ENCODE results near the gene SEMA3B. TPM values are rescaled to one million over a fixed set of nuclear protein-coding genes. Genes with fewer than 3 reads are reported as not detected.
"Not testable (repeated sequence)": the region's sequence is repeated elsewhere in the genome, so short reads cannot be mapped to it uniquely, and the experiment has no call there.

SEMA3B gene
- total RNA-seq, 6 donors from 2014 or later: 98.3 to 242 (median 122) TPM

DNA sequence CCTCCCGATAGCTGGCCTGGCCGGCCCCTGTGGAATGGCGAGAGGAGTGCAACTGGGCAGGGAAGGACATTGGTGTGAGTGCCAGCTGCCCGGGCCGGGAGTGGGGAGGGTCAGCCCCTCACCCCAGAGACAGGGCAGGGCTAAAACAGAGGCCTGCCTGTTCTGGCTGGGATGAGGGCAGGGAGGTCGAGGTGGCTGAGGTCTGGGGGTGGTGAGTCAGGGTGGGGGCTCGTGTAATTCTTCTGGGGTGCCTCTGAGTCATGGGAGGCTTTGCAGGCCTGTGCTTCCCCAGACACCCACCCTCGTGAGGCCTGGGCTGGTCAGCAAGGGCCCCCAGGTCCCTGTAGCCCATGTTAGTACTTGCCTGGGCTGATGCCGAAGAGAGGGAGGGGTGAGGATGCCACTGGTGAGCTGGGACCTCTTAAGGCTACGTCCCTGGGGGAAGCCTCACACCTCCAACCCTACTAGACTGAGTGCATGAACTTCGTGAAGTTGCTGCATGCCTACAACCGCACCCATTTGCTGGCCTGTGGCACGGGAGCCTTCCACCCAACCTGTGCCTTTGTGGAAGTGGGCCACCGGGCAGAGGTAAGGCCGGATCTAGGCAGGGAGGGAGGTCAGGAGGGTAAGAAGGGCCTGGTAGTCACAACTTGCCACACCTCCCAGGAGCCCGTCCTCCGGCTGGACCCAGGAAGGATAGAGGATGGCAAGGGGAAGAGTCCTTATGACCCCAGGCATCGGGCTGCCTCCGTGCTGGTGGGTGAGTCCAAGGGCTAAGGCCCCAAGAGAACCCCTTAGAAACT, 1.7 kb downstream of the SEMA3B start:
- ATAC-seq (ENCODE audit: low FRiP score in 2 of 2) (no peak), DNase-seq (no peak)
- TF ChIP-seq POLR2AphosphoS5 (IDR thresholded peaks at IDR 0.05): no peak
- TF ChIP-seq POLR2A (IDR thresholded peaks at IDR 0.05): no peak
- no peak for TF ChIP-seq EP300 (IDR thresholded peaks at IDR 0.05)
- no peak for TF ChIP-seq CTCF (IDR thresholded peaks at IDR 0.05)
- Histone ChIP-seq H3K9me3 (no peaks in the 10 kb centered on the region), H3K27ac (peak overlapping the region; percentile 1 to 98 (median 92)), H3K4me3 (peak overlapping the region in 2 of 4 donors; percentile 43 to 57), H3K27me3 (peaks cover 0 to 12% (median 5%) of the 10 kb centered on the region in 4 donors), H3K36me3 (peaks cover 0 to 7% (median 3%) of the 10 kb centered on the region in 4 donors), H3K4me1 (peaks cover 59 to 90% (median 69%) of the 10 kb centered on the region in 4 donors)
- 77 to 90% methylated on average over 13 to 19 of the region's 19 CpGs for WGBS, 2 donors

DNA sequence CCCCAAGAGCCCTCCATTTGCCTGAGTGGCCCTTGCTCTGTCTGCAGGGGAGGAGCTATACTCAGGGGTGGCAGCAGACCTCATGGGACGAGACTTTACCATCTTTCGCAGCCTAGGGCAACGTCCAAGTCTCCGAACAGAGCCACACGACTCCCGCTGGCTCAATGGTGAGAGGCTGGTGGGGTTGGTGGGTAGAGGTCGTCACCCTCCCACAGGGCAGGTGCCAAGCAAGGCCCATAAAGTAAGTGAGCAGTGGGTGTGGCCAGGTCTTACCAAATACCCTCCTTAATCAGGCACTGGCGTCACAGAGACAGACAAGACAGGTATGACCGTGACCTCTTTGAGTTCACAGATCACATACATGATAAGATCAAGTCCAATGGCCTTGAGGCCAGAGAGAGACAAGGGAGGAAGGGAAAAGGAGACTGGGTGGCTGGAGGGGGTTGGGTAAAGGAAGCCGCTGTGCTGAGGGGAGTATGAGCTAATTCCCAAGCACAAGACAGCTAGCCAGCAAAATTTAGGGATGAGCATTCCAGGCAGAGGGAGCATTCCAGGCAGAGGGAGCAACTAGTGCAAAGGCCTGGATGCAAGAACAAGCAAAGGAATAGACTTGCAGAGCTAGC, 2.5 kb downstream of the SEMA3B start:
- 67 to 68% methylated on average over 3 to 10 of the region's 10 CpGs for whole genome bisulfite sequencing, 2 donors
- DNase-seq: no peak
- Histone ChIP-seq H3K9me3 (no peaks in the 10 kb centered on the region), H3K4me3 (no peak overlapping the region), H3K36me3 (peaks cover 0 to 15% (median 7%) of the 10 kb centered on the region in 4 donors), H3K27me3 (peaks cover 0 to 13% (median 5%) of the 10 kb centered on the region in 4 donors), H3K4me1 (peaks cover 52 to 85% (median 61%) of the 10 kb centered on the region in 4 donors), H3K27ac (peak overlapping the region in 3 of 4 donors; percentile 26 to 98 (median 88))
- TF ChIP-seq POLR2A (IDR thresholded peaks at IDR 0.05) (no peak), CTCF (IDR thresholded peaks at IDR 0.05) (no peak), EP300 (IDR thresholded peaks at IDR 0.05) (no peak), POLR2AphosphoS5 (IDR thresholded peaks at IDR 0.05) (no peak)
- no peak for ATAC-seq (ENCODE audit: low FRiP score in 2 of 2)

GRCh38 chr3:50272538-50272910, 3.6 kb downstream of the SEMA3B start:
- not testable (repeated sequence) for H3K9me3 ChIP-seq; DNase-seq; ATAC-seq (ENCODE audit: low FRiP score in 2 of 2); H3K27ac ChIP-seq
- Histone ChIP-seq H3K36me3 (peaks cover 0 to 23% (median 8%) of the 10 kb centered on the region in 4 donors), H3K4me1 (peaks cover 41 to 74% (median 56%) of the 10 kb centered on the region in 4 donors), H3K4me3 (peak overlapping the region in 1 of 4 donors; percentile 48), H3K27me3 (peaks cover 0 to 13% (median 5%) of the 10 kb centered on the region in 4 donors)
- WGBS, 2 donors: 64% methylated on average over 10 of the region's 10 CpGs

DNA sequence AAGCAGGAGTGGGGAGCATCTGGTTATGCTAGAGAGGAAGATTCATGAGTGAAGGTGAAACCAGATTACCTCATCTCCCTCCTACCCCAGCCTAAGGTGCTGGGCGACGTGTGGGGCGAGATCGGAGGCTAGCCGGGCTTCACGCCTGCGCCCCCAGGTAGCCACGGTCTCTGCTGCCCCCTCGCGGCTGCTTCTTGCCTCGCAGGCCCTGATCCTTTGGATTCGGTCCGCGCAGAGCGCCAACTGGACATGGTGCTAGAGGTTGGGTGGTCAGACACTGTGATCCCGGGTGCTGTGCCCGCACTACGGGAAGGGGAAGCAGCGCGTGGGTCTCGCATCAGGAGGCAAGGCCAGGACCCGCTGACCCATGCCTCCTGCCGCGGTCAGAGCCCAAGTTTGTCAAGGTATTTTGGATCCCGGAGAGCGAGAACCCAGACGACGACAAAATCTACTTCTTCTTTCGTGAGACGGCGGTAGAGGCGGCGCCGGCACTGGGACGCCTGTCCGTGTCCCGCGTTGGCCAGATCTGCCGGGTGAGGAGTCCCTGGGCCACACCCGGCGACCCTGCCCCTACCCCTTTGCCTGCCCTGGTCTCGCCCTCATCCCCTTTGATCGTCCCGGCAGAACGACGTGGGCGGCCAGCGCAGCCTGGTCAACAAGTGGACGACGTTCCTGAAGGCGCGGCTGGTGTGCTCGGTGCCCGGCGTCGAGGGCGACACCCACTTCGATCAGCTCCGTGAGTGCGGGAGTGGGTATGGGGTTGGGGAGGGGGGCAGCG, 4.2 kb downstream of the SEMA3B start:
- H3K4me1 ChIP-seq: peaks cover 35 to 69% (median 51%) of the 10 kb centered on the region in 4 donors
- WGBS, 2 donors: 0 to 5% methylated on average over 7 to 57 of the region's 61 CpGs
- no peaks in the 10 kb centered on the region for H3K9me3 ChIP-seq
- peaks cover 0 to 27% (median 8%) of the 10 kb centered on the region in 4 donors for H3K36me3 ChIP-seq
- ATAC-seq (ENCODE audit: low FRiP score in 2 of 2) (peak; percentile 81 to 88), DNase-seq (peak; percentile 93 to 97)
- H3K27ac ChIP-seq: peak overlapping the region in 3 of 4 donors; percentile 60 to 70 (median 65)
- peak overlapping the region in 3 of 4 donors; percentile 27 to 48 (median 46) for H3K4me3 ChIP-seq
- TF ChIP-seq CTCF (IDR thresholded peaks at IDR 0.05) (peak; percentile 98 to 100 (median 100)), POLR2A (IDR thresholded peaks at IDR 0.05) (peak in 1 of 4 donors; percentile 27), POLR2AphosphoS5 (IDR thresholded peaks at IDR 0.05) (peak; percentile 52 to 59), EP300 (IDR thresholded peaks at IDR 0.05) (no peak)
- H3K27me3 ChIP-seq: peaks cover 0 to 13% (median 5%) of the 10 kb centered on the region in 4 donors

Measured in upper lobe of left lung (tissue), 6 donors.